HTERT RPE-1 (cell line): ENCODE measurements around the gene MTPN.

ENCODE experiments used
- in situ Hi-C: fragments of 300-500 bp; cut with MboI; formaldehyde crosslinking; loops from 4 replicates; pipeline ENCODE4 v1.14.3; 2020; ENCODE audit warnings: low sequenced_read_pairs

Gene MTPN

GRCh38 chr7:135929249-135929648 lies 47.9 kb downstream of the MTPN start:
- in situ Hi-C loops: no loop called here

- in situ Hi-C loops: no loop called here
These were observed 49.0 kb downstream of the MTPN start for GRCh38 chr7:135928136-135928535.

GRCh38 chr7:135925210-135925609 lies 51.9 kb downstream of the MTPN start:
- in situ Hi-C loops: no loop called here

GRCh38 chr7:135924302-135924701 lies 52.9 kb downstream of the MTPN start:
- in situ Hi-C loops: no loop called here

GRCh38 chr7:135922263-135922662 lies 54.9 kb downstream of the MTPN start:
- in situ Hi-C loops: no loop called here

GRCh38 chr7:135920478-135920877 lies 56.7 kb downstream of the MTPN start:
- in situ Hi-C loops: no loop called here

GRCh38 chr7:135919071-135919841 lies 57.9 kb downstream of the MTPN start:
- in situ Hi-C loops: no loop called here

- in situ Hi-C loops: no loop called here
These were observed 59.0 kb downstream of the MTPN start for GRCh38 chr7:135918134-135918533.

GRCh38 chr7:135917721-135918120 lies 59.4 kb downstream of the MTPN start:
- in situ Hi-C loops: no loop called here

- in situ Hi-C loops: no loop called here
These were observed 62.8 kb downstream of the MTPN start for GRCh38 chr7:135914346-135914745.

GRCh38 chr7:135913404-135913803 lies 63.8 kb downstream of the MTPN start:
- in situ Hi-C loops: no loop called here

- in situ Hi-C loops: no loop called here
These were observed 66.1 kb downstream of the MTPN start for GRCh38 chr7:135911099-135911498.

- in situ Hi-C loops: no loop called here
These were observed 66.6 kb downstream of the MTPN start for GRCh38 chr7:135910393-135911036.

- in situ Hi-C loops: no loop called here
These were observed 71.3 kb downstream of the MTPN start for GRCh38 chr7:135905858-135906257.

- in situ Hi-C loops: no loop called here
These were observed 71.8 kb downstream of the MTPN start for GRCh38 chr7:135905355-135905754.

GRCh38 chr7:135904282-135904681 lies 72.9 kb downstream of the MTPN start:
- in situ Hi-C loops: no loop called here

GRCh38 chr7:135901585-135902540 lies 75.3 kb downstream of the MTPN start:
- in situ Hi-C loops: no loop called here

- in situ Hi-C loops: no loop called here
These were observed 77.1 kb downstream of the MTPN start for GRCh38 chr7:135900065-135900546.

GRCh38 chr7:135899458-135900064 lies 77.6 kb downstream of the MTPN start:
- in situ Hi-C loops: no loop called here

GRCh38 chr7:135898226-135898625 lies 78.9 kb downstream of the MTPN start:
- in situ Hi-C loops: no loop called here

GRCh38 chr7:135894816-135895215 lies 82.3 kb downstream of the MTPN start:
- in situ Hi-C loops: no loop called here
